CD4-positive, alpha-beta T cell (primary cell): ENCODE results near the gene NPIPB8. TPM values are rescaled to one million over a fixed set of nuclear protein-coding genes. Genes with fewer than 3 reads are reported as not detected.
"Not testable (repeated sequence)": the region's sequence is repeated elsewhere in the genome, so short reads cannot be mapped to it uniquely, and the experiment has no call there.

ENCODE experiments used
- ATAC-seq: fragments of 200-7000 bp; cut with Tn5 transposase; one replicate; pipeline ENCODE4 v1.10.0; 2022; ENCODE audit warnings: mild to moderate bottlenecking; ENCODE audit not compliant: poor library complexity
- CTCF ChIA-PET: fragments of 350-600 bp; sonication (Branson Sonifier 250); formaldehyde crosslinking; loops from one replicate; lab custom pipeline; 2021; ENCODE audit warnings: antibody characterized with exemption, inconsistent platforms; lab: Charles Lee
- POLR2A ChIA-PET: fragments of 350-600 bp; sonication (Branson Sonifier 250); formaldehyde crosslinking; loops from one replicate; lab custom pipeline; 2021; ENCODE audit warnings: antibody characterized with exemption, inconsistent platforms; lab: Charles Lee
- DNase-seq, 14 experiments: peaks; one replicate each; pipeline ENCODE4 v3.0.0-alpha.2; 2013 to 2020; ENCODE audit warnings: mixed read lengths in 2 of 14
- H3K27ac ChIP-seq, 2 donors: one replicate each; pipeline versions ENCODE4 v1.5.1 to v1.7.0; 2013; ENCODE audit warnings: low read length in 2 of 2, low read depth in 1 of 2, mild to moderate bottlenecking in 1 of 2
- H3K27me3 ChIP-seq, 2 experiments: 1 replicate in 1 of 2; 2 replicates in 1 of 2; pipeline versions ENCODE4 v1.6.1 to v1.7.0; 2013; ENCODE audit warnings: low read length in 2 of 2, control low read depth in 1 of 2, mild to moderate bottlenecking in 1 of 2, moderate library complexity in 1 of 2; ENCODE audit not compliant: insufficient read depth in 2 of 2, control insufficient read depth in 1 of 2
- H3K36me3 ChIP-seq: one replicate; pipeline ENCODE4 v1.6.1; 2013; ENCODE audit warnings: low read length, control low read depth; ENCODE audit not compliant: insufficient read depth
- H3K4me1 ChIP-seq: one replicate; pipeline ENCODE4 v1.6.1; 2013; ENCODE audit warnings: low read length, control low read depth; ENCODE audit not compliant: insufficient read depth
- H3K4me3 ChIP-seq: one replicate; pipeline ENCODE4 v1.5.1; 2013; ENCODE audit warnings: mild to moderate bottlenecking, low read length, moderate library complexity
- H3K9me3 ChIP-seq, 2 experiments: 1 replicate in 1 of 2; 2 replicates in 1 of 2; pipeline versions ENCODE4 v1.6.1 to v1.7.0; 2013; ENCODE audit warnings: low read length in 2 of 2, mild to moderate bottlenecking in 2 of 2, control low read depth in 1 of 2, moderate library complexity in 1 of 2; ENCODE audit not compliant: control insufficient read depth in 1 of 2, insufficient read depth in 1 of 2
- H3K27ac Mint-ChIP-seq: one replicate; pipeline ENCODE4 v1.8.0; 2020; ENCODE audit warnings: mixed read lengths
- H3K27me3 Mint-ChIP-seq: one replicate; pipeline ENCODE4 v1.8.0; 2021; ENCODE audit warnings: mixed read lengths
- H3K36me3 Mint-ChIP-seq: one replicate; pipeline ENCODE4 v1.8.0; 2021; ENCODE audit warnings: low read depth, mixed read lengths
- H3K4me1 Mint-ChIP-seq: one replicate; pipeline ENCODE4 v1.8.0; 2021; ENCODE audit warnings: low read depth, mixed read lengths
- H3K4me3 Mint-ChIP-seq: one replicate; pipeline ENCODE4 v1.8.0; 2020; ENCODE audit warnings: mild to moderate bottlenecking, mixed read lengths
- H3K9me3 Mint-ChIP-seq: one replicate; pipeline ENCODE4 v1.8.0; 2020; ENCODE audit warnings: mixed read lengths
- intact Hi-C, 2 experiments: fragments of 100-400 bp; cut with DNase I in 1 of 2; cut with micrococcal nuclease in 1 of 2; formaldehyde crosslinking; loops; one replicate each; pipeline versions ENCODE4 v1.15.1 to v1.9.0; 2023 to 2025; cut with DNase I, micrococcal nuclease
- total RNA-seq, 174 experiments: library from RNA in 2 of 174; stranded (reverse) in 2 of 174; gene quantifications; one replicate each; pipeline ENCODE4 v1.2.3 and lab custom pipeline; 2021 to 2026

The NPIPB8 gene
- total RNA-seq, 2 experiments from 2014 or later, result 0.58 TPM; not detected in 1

- intact Hi-C loops, H3K36me3 ChIP-seq, H3K27me3 ChIP-seq, H3K9me3 Mint-ChIP-seq, CTCF ChIA-PET, H3K27ac Mint-ChIP-seq, H3K4me3 ChIP-seq, H3K4me1 Mint-ChIP-seq, H3K27ac ChIP-seq, H3K36me3 Mint-ChIP-seq, DNase-seq, H3K4me1 ChIP-seq, POLR2A ChIA-PET, H3K27me3 Mint-ChIP-seq, H3K4me3 Mint-ChIP-seq, H3K9me3 ChIP-seq, ATAC-seq: not testable (repeated sequence)
These were observed 29.6 kb downstream of the NPIPB8 start for GRCh38 chr16:28667480-28667879.

- H3K4me3 Mint-ChIP-seq, intact Hi-C loops, H3K36me3 ChIP-seq, DNase-seq, H3K9me3 ChIP-seq, ATAC-seq, H3K4me1 ChIP-seq, H3K27ac ChIP-seq, H3K36me3 Mint-ChIP-seq, H3K9me3 Mint-ChIP-seq, H3K4me1 Mint-ChIP-seq, H3K27me3 ChIP-seq, H3K27ac Mint-ChIP-seq, H3K27me3 Mint-ChIP-seq, POLR2A ChIA-PET, CTCF ChIA-PET, H3K4me3 ChIP-seq: not testable (repeated sequence)
These were observed 30.3 kb downstream of the NPIPB8 start for GRCh38 chr16:28668199-28668598.

- H3K27ac ChIP-seq, H3K4me1 ChIP-seq, H3K4me3 Mint-ChIP-seq, H3K36me3 Mint-ChIP-seq, H3K27me3 Mint-ChIP-seq, CTCF ChIA-PET, H3K4me3 ChIP-seq, H3K27me3 ChIP-seq, H3K9me3 Mint-ChIP-seq, H3K4me1 Mint-ChIP-seq, H3K27ac Mint-ChIP-seq, H3K36me3 ChIP-seq, intact Hi-C loops, DNase-seq, H3K9me3 ChIP-seq, POLR2A ChIA-PET: not testable (repeated sequence)
- peak; percentile 94 for ATAC-seq
These were observed 50.6 kb downstream of the NPIPB8 start for GRCh38 chr16:28688327-28688952.

DNA sequence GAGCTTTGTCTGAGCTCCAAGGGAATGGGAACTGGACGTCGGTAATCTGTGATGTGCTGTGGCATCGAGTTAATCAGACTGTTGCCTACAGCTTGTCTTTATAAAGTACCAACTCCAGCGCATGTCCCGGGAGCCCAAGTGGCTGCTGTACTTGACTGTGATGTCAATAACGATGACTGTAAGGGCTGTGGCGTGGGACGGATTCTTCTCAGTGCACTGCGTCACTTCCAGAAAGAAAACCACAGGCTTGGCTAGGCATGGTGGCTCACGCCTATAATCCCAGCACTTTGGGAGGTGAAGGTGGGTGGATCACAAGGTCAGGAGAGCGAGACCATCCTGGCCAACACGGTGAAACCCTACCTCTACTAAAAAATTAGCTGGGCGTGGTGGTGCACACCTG, 51.6 kb downstream of the NPIPB8 start:
- H3K9me3 ChIP-seq, H3K27ac ChIP-seq, H3K4me3 Mint-ChIP-seq, POLR2A ChIA-PET, H3K27me3 ChIP-seq, intact Hi-C loops, H3K4me1 ChIP-seq, H3K36me3 ChIP-seq, H3K4me3 ChIP-seq, H3K27ac Mint-ChIP-seq, H3K4me1 Mint-ChIP-seq, H3K27me3 Mint-ChIP-seq, H3K9me3 Mint-ChIP-seq, CTCF ChIA-PET, DNase-seq, H3K36me3 Mint-ChIP-seq: not testable (repeated sequence)
- ATAC-seq, result peak; percentile 47

GRCh38 chr16:28691722-28692121, 53.9 kb downstream of the NPIPB8 start:
- DNase-seq, H3K4me3 ChIP-seq, ATAC-seq, H3K27me3 ChIP-seq, H3K4me1 ChIP-seq, H3K4me3 Mint-ChIP-seq, POLR2A ChIA-PET, H3K36me3 ChIP-seq, H3K27ac Mint-ChIP-seq, H3K9me3 Mint-ChIP-seq, H3K9me3 ChIP-seq, intact Hi-C loops, CTCF ChIA-PET, H3K27me3 Mint-ChIP-seq, H3K27ac ChIP-seq, H3K36me3 Mint-ChIP-seq, H3K4me1 Mint-ChIP-seq: not testable (repeated sequence)

DNA sequence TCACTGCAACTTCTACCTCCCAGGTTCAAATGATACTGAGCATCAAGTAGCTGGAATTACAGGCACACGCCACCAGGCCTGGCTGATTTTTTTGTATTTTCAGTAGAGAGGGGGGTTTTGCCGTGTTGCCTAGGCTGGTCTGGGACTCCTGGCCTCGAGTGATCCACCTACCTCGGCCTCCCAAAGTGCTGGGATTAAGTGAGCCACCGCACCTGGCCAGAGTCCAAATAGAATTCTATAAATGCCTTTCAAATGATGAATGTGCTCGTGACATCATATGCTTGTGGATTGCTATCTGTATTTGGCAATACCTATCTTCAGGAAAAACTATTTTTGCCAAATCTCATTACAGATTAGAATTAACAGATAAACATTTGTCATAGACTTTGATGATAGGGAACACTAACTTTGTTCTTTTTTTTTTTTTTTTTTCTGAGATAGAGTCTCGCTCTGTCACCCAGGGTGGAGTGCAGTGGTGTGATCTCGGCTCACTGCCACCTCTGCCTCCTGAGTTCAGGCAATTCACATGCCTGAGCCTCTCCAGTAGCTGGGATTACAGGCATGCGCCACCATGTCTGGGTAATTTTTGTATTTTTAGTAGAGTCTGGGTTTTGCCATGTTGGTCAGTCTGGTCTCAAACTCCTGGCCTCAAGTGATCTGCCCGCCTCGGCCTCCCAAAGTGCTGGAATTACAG, 55.5 kb downstream of the NPIPB8 start:
- DNase-seq, H3K4me1 ChIP-seq, H3K36me3 Mint-ChIP-seq, POLR2A ChIA-PET, CTCF ChIA-PET, H3K9me3 ChIP-seq, H3K4me1 Mint-ChIP-seq, H3K4me3 ChIP-seq, H3K27ac Mint-ChIP-seq, H3K27me3 Mint-ChIP-seq, H3K4me3 Mint-ChIP-seq, H3K9me3 Mint-ChIP-seq, H3K36me3 ChIP-seq, ATAC-seq, H3K27ac ChIP-seq, intact Hi-C loops, H3K27me3 ChIP-seq: not testable (repeated sequence)

DNA sequence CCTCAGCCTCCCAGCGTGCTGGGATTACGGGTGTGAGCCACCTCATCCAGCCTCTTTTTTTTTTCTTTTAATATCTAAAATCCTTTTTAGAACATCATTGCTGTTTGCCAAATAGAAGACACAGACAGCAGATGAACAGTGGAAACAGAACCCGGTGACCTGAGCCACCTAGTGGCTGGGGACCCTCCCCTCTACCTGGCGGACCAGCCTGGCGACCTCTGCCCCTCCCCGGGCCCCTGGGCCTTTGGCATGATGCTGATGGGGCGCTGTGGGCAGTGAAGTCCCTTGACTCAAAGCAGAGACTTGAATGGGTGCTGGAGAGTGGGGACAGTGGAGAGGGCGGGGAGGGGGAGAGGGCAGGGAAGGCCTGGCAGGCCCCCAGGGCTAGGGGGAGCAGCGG, 61.9 kb downstream of the NPIPB8 start:
- H3K27ac Mint-ChIP-seq, H3K4me3 ChIP-seq, H3K27ac ChIP-seq, H3K9me3 ChIP-seq, H3K36me3 Mint-ChIP-seq, H3K4me1 ChIP-seq, H3K36me3 ChIP-seq, DNase-seq, H3K4me1 Mint-ChIP-seq, ATAC-seq, H3K27me3 ChIP-seq, H3K4me3 Mint-ChIP-seq, H3K9me3 Mint-ChIP-seq, CTCF ChIA-PET, H3K27me3 Mint-ChIP-seq, POLR2A ChIA-PET, intact Hi-C loops: not testable (repeated sequence)
